Measurements from ENCODE around the gene SUMO3.

Gene SUMO3

DNA sequence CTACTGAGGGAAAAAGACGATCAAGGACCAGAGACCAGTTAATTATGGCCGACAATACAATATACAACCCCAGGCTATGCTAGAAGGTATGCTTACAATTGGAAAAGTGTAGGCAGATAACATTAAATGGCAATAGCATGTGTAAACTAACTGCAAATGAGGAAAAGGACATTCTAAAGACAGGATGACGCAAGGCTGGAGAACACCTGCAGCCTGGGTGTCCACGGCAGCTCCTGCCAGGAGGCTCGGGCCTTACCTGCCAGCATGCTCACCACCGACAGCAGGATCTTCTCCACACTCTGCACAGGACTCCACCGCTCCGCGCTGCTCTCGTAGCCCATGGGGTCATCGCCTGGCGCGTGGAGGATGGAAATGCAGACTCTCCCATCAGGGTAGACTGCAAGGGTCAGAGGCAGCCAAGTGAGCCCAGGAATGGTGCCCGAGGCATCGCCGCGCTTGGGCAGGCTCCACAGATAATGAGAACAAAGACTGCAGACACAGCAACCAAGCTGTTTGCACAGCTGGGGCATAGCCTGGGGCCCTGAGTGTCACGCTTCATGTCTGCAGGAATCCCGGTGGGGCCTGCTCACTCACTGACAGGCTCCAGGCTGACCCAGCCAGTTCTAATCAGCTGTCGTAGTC lies 44.5 kb downstream of the SUMO3 start:
- no peak overlapping the region for H3K27ac ChIP-seq (ENCODE audit: poor library complexity, severe bottlenecking)
- no peak for DNase-seq (ENCODE audit: low spot score)
- H3K9me3 ChIP-seq (ENCODE audit: severe bottlenecking), result no peaks in the 10 kb centered on the region
- H3K27me3 ChIP-seq (ENCODE audit: insufficient read depth, poor library complexity, severe bottlenecking), result no peaks in the 10 kb centered on the region
- no peak for ATAC-seq (ENCODE audit: low read depth)
- peaks cover 88% of the 10 kb centered on the region for H3K36me3 ChIP-seq (ENCODE audit: low read depth)
- TF ChIP-seq, protein P1, sequence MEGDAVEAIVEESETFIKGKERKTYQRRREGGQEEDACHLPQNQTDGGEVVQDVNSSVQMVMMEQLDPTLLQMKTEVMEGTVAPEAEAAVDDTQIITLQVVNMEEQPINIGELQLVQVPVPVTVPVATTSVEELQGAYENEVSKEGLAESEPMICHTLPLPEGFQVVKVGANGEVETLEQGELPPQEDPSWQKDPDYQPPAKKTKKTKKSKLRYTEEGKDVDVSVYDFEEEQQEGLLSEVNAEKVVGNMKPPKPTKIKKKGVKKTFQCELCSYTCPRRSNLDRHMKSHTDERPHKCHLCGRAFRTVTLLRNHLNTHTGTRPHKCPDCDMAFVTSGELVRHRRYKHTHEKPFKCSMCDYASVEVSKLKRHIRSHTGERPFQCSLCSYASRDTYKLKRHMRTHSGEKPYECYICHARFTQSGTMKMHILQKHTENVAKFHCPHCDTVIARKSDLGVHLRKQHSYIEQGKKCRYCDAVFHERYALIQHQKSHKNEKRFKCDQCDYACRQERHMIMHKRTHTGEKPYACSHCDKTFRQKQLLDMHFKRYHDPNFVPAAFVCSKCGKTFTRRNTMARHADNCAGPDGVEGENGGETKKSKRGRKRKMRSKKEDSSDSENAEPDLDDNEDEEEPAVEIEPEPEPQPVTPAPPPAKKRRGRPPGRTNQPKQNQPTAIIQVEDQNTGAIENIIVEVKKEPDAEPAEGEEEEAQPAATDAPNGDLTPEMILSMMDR (IDR thresholded peaks at IDR 0.05; ENCODE audit: poor library complexity, severe bottlenecking), result no peak
- no peak overlapping the region for H3K4me3 ChIP-seq (ENCODE audit: severe bottlenecking)
- no peaks in the 10 kb centered on the region for H3K4me1 ChIP-seq (ENCODE audit: insufficient read depth, poor library complexity, severe bottlenecking)

DNA sequence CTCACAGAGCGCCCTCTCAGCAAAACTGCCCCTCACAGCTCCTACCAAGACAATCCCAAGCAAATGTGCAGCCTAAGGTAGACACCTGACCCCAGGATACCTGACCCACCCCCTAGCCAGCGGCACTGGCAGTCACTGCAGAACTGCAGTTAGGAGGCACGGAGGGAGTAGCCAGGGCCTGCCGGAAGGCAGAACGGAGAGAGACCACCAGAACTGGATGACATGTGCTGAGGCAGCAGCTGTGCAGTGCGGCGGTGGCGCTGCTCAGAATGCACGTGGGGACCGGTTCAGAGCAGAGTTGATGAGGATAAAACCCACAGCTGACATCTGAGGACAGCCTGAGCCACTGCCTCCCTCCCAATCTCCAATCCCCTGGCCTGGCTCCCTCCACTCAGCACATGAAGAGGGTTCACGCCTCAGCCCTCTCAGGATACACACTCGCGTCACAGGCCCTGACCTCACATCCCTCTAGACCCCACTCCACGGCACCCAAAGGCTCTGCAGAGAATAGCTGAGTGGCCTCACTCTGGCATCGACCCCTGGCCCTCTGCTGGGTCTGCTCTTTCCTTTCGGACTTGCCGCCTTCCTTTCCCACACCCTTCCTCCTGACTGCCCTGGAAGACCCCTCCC lies 45.9 kb downstream of the SUMO3 start:
- no peak for ATAC-seq (ENCODE audit: low read depth)
- no peaks in the 10 kb centered on the region for H3K27me3 ChIP-seq (ENCODE audit: insufficient read depth, poor library complexity, severe bottlenecking)
- no peak for DNase-seq (ENCODE audit: low spot score)
- no peak overlapping the region for H3K27ac ChIP-seq (ENCODE audit: poor library complexity, severe bottlenecking)
- peaks cover 74% of the 10 kb centered on the region for H3K36me3 ChIP-seq (ENCODE audit: low read depth)
- TF ChIP-seq, protein P1 (IDR thresholded peaks at IDR 0.05; ENCODE audit: poor library complexity, severe bottlenecking), result no peak
- H3K4me1 ChIP-seq (ENCODE audit: insufficient read depth, poor library complexity, severe bottlenecking), result no peaks in the 10 kb centered on the region
- no peak overlapping the region for H3K4me3 ChIP-seq (ENCODE audit: severe bottlenecking)
- H3K9me3 ChIP-seq (ENCODE audit: severe bottlenecking), result no peaks in the 10 kb centered on the region

DNA sequence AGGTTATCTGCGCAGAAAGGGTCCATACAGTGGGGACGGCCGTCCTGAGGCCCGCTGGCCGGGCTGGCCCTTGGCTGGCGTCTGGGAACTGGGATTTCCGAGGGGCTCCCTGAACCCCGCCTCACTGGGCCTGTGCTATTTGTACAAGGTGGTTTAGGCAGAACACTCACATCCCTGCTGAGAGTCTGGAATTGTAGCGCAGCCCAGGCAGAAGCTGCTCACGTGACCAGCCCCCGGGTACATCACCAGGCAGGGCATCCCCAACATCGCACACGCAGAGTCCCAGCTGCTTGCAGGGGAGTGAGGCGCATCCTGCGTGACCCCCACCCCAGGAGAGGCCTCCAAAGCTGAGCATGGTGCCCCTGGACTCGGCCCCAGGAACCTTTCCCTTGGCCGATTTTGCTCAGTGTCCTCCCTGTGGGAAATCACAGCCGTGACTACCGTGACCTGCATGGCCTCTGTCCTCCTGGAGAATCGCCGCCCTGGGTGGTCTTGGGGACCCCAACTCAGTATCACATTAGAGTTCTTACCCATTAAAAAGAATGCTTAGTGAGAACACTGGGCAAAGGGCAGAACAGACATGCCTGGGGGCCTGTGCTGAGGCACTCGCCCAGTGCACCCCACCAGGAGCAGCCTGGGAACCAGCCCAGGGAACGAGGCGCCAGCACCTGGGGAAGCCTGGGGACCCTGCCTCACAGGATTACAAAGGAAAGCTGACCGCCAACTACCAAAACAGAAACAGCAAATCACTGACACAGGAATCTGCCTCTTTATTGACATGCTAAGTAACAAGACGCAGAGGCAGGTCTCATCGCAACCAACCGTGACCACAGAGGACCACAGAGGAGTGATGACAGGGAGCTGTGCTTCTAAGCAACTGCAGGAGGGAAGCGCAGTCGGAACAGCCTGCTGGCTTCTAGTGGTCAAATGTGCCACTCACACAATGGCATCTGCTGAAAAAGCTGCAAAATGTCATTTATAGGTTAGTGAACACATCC lies 49.7 kb downstream of the SUMO3 start:
- no peak for ATAC-seq (ENCODE audit: low read depth)

DNA sequence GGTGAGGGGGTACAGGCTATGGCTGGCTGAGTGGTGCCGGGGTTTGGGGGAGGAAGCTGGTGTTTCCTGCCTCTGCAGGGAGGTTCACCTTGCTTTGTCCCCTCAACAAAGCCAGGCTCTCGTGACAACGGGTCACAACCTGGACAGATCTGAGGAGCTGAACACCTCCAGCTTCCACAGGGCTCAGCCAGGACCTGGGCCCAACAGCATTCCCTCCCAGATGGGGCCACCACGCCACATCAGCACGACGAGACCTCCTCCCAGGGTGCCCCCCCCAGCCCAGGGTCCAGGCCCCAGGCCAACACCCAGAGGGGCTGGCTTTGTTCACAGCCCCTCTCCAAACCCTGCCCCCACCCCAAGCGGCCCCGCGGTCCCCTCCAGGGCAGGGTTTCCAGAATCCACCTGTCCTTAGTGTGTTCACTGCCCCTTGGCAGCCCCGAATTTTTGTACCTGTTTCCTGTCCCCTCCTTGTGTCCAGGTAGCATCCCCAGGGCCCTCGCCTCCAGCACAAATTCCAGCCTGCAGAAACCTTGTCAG lies 51.0 kb downstream of the SUMO3 start:
- Histone ChIP-seq H3K27me3 (ENCODE audit: insufficient read depth, poor library complexity, severe bottlenecking) (no peaks in the 10 kb centered on the region), H3K9me3 (ENCODE audit: severe bottlenecking) (no peaks in the 10 kb centered on the region), H3K27ac (ENCODE audit: poor library complexity, severe bottlenecking) (no peak overlapping the region), H3K4me1 (ENCODE audit: insufficient read depth, poor library complexity, severe bottlenecking) (peaks cover 13% of the 10 kb centered on the region), H3K4me3 (ENCODE audit: severe bottlenecking) (no peak overlapping the region), H3K36me3 (ENCODE audit: low read depth) (peaks cover 25% of the 10 kb centered on the region)
- DNase-seq (ENCODE audit: low spot score) (peak; percentile 49), ATAC-seq (ENCODE audit: low read depth) (no peak)
- TF ChIP-seq, protein P1 (IDR thresholded peaks at IDR 0.05; ENCODE audit: poor library complexity, severe bottlenecking), result no peak

More for the DNA sequence above, 49.7 kb downstream of the SUMO3 start:
- peaks cover 35% of the 10 kb centered on the region for H3K36me3 ChIP-seq (ENCODE audit: low read depth)
- H3K4me3 ChIP-seq (ENCODE audit: severe bottlenecking), result no peak overlapping the region
- DNase-seq (ENCODE audit: low spot score), result peak; percentile 52
- H3K27me3 ChIP-seq (ENCODE audit: insufficient read depth, poor library complexity, severe bottlenecking), result no peaks in the 10 kb centered on the region
- no peaks in the 10 kb centered on the region for H3K9me3 ChIP-seq (ENCODE audit: severe bottlenecking)
- H3K4me1 ChIP-seq (ENCODE audit: insufficient read depth, poor library complexity, severe bottlenecking), result peaks cover 13% of the 10 kb centered on the region
- TF ChIP-seq, protein P1 (IDR thresholded peaks at IDR 0.05; ENCODE audit: poor library complexity, severe bottlenecking), result no peak
- no peak overlapping the region for H3K27ac ChIP-seq (ENCODE audit: poor library complexity, severe bottlenecking)
